Prostate gland (tissue), 2 donors: ENCODE results near the gene LPCAT3.

Source experiments
- POLR2AphosphoS5 ChIP-seq: sonication (generic); formaldehyde crosslinking; IDR thresholded peaks from one replicate; pipeline ENCODE4 v1.6.1; 2017; ENCODE audit warnings: antibody characterized with exemption
- TF ChIP-seq, protein P1 (sequence below), 4 experiments: fragments of 200-600 bp in 2 of 4; fragments of 450-650 bp in 2 of 4; sonication (generic) in 2 of 4; IDR thresholded peaks; 1 replicate in 3 of 4; 2 replicates in 1 of 4; pipeline ENCODE4 v1.5.1; 2016 to 2019; ENCODE audit warnings: antibody characterized with exemption in 4 of 4, mild to moderate bottlenecking in 2 of 4, moderate library complexity in 2 of 4

DNA sequence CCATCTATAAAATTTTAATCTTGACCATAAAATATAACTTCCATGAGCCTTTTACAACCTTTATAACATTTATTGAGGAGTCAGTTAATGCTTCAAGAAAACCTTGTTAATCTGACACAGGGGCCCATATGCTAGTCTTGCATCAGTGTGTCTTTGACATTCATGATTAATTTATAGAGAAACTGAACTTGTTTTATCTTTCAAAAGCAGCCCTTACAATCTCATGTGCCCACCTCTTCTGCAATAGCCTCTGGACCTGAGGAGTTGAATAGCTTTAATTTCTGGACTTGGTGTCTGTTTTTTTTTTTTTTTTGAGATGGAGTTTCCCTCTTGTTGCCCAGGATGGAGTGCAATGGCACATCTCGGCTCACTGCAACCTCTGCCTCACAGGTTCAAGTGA is 8.6 kb upstream of the LPCAT3 start:
- TF ChIP-seq, protein P1, sequence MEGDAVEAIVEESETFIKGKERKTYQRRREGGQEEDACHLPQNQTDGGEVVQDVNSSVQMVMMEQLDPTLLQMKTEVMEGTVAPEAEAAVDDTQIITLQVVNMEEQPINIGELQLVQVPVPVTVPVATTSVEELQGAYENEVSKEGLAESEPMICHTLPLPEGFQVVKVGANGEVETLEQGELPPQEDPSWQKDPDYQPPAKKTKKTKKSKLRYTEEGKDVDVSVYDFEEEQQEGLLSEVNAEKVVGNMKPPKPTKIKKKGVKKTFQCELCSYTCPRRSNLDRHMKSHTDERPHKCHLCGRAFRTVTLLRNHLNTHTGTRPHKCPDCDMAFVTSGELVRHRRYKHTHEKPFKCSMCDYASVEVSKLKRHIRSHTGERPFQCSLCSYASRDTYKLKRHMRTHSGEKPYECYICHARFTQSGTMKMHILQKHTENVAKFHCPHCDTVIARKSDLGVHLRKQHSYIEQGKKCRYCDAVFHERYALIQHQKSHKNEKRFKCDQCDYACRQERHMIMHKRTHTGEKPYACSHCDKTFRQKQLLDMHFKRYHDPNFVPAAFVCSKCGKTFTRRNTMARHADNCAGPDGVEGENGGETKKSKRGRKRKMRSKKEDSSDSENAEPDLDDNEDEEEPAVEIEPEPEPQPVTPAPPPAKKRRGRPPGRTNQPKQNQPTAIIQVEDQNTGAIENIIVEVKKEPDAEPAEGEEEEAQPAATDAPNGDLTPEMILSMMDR (IDR thresholded peaks at IDR 0.05) = no peak
- no peak for TF ChIP-seq POLR2AphosphoS5
